ENCODE results near the gene ABCC11.

DNA sequence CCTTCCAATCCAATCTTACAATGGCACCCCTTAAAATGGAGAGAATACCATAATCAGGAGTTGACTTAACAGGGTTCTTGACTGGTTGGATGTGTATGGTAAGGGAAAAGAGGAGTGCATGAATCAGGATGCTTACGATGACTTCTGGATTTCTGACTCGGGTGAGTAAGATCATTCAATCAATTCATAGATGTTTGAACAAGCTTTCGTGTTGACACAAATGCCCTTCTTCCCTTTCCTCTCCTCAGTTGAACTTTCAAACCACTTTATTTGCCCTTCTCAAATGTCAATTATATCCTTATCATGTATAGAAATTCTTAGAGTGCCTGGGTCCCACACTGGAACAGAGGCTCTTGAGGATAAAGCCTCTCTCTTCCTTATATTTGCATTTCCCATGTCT lies 117.4 kb downstream of the ABCC11 start:
- TF ChIP-seq, protein P1, sequence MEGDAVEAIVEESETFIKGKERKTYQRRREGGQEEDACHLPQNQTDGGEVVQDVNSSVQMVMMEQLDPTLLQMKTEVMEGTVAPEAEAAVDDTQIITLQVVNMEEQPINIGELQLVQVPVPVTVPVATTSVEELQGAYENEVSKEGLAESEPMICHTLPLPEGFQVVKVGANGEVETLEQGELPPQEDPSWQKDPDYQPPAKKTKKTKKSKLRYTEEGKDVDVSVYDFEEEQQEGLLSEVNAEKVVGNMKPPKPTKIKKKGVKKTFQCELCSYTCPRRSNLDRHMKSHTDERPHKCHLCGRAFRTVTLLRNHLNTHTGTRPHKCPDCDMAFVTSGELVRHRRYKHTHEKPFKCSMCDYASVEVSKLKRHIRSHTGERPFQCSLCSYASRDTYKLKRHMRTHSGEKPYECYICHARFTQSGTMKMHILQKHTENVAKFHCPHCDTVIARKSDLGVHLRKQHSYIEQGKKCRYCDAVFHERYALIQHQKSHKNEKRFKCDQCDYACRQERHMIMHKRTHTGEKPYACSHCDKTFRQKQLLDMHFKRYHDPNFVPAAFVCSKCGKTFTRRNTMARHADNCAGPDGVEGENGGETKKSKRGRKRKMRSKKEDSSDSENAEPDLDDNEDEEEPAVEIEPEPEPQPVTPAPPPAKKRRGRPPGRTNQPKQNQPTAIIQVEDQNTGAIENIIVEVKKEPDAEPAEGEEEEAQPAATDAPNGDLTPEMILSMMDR (IDR thresholded peaks at IDR 0.05): no peak
- TF ChIP-seq POLR2AphosphoS5 (IDR thresholded peaks at IDR 0.05): no peak

Data from prostate gland (tissue), 2 donors.